AG04450 (cell line): ENCODE data around the gene KCNN3. TPM values are rescaled to one million over a fixed set of nuclear protein-coding genes. Genes with fewer than 3 reads are reported as not detected.

ENCODE experiments used
- CTCF ChIA-PET: fragments of 300-600, 350-600 bp; formaldehyde crosslinking; extraction: SDS; loops from one replicate; lab custom pipeline; 2022; ENCODE audit warnings: antibody characterized with exemption, inconsistent platforms; lab: Charles Lee
- POLR2A ChIA-PET: fragments of 350-600 bp; formaldehyde crosslinking; extraction: SDS; loops from one replicate; lab custom pipeline; 2021; ENCODE audit warnings: antibody characterized with exemption, inconsistent platforms; lab: Yijun Ruan, JAX
- DNase-seq: peaks from one replicate; pipeline ENCODE4 v3.0.0-alpha.2; 2011; ENCODE audit warnings: low read depth, low spot score
- H3K27ac ChIP-seq: one replicate; pipeline ENCODE4 v1.5.1; 2012; ENCODE audit warnings: low read depth, low read length, control low read depth
- H3K27me3 ChIP-seq: one replicate; pipeline ENCODE4 v1.6.0; 2012; ENCODE audit warnings: low read length; ENCODE audit not compliant: control insufficient read depth, insufficient read depth
- H3K4me3 ChIP-seq: 2 replicates; pipeline ENCODE4 v1.5.1; 2011; ENCODE audit warnings: mild to moderate bottlenecking, low read depth, low read length, control low read depth
- H3K9me3 ChIP-seq: 2 replicates; pipeline ENCODE4 v1.5.1; 2012; ENCODE audit warnings: low read length; ENCODE audit not compliant: control insufficient read depth, insufficient read depth
- polyA plus RNA-seq: library from polyadenylated mRNA; depleted of rRNA; stranded (reverse); fragments of >200 nt; gene quantifications from 2 replicates; pipeline ENCODE4 v1.2.3, GENCODE V29; 2011
- TF ChIP-seq, protein P1 (sequence below): IDR thresholded peaks from 2 replicates; pipeline ENCODE4 v1.5.1; 2011; ENCODE audit warnings: low read depth, low read length, control low read depth, inconsistent platforms

KCNN3 gene
- polyA plus RNA-seq, 1 experiment: 0.09 TPM

DNA sequence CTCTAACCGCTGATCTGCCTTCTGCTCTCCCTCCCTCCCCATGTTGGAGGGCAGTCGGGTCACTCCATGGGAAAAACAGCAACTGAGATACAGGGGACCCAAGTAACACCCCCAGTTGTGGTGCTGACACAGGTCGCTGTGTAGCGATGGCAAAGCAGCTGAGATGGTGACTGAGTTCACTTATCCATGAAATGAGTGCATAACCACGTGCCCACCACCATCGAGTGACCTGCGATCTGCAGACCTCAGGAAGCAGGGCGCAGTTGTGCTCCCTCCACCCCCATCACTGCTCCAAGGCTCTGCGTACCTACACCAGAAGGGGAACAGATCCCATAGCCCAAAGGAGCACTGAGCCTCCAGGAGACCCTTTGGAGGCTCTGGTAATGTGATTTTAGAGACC lies 31.1 kb downstream of the KCNN3 start:
- DNase-seq: no peak
- CTCF ChIA-PET: no interaction called here
- no peak overlapping the region for H3K27ac ChIP-seq
- H3K4me3 ChIP-seq: no peak overlapping the region
- peaks cover 37% of the 10 kb centered on the region for H3K27me3 ChIP-seq
- TF ChIP-seq, protein P1, sequence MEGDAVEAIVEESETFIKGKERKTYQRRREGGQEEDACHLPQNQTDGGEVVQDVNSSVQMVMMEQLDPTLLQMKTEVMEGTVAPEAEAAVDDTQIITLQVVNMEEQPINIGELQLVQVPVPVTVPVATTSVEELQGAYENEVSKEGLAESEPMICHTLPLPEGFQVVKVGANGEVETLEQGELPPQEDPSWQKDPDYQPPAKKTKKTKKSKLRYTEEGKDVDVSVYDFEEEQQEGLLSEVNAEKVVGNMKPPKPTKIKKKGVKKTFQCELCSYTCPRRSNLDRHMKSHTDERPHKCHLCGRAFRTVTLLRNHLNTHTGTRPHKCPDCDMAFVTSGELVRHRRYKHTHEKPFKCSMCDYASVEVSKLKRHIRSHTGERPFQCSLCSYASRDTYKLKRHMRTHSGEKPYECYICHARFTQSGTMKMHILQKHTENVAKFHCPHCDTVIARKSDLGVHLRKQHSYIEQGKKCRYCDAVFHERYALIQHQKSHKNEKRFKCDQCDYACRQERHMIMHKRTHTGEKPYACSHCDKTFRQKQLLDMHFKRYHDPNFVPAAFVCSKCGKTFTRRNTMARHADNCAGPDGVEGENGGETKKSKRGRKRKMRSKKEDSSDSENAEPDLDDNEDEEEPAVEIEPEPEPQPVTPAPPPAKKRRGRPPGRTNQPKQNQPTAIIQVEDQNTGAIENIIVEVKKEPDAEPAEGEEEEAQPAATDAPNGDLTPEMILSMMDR: no peak
- POLR2A ChIA-PET: no interaction called here
- no peaks in the 10 kb centered on the region; the same call in 1 of the 2 replicates for H3K9me3 ChIP-seq

DNA sequence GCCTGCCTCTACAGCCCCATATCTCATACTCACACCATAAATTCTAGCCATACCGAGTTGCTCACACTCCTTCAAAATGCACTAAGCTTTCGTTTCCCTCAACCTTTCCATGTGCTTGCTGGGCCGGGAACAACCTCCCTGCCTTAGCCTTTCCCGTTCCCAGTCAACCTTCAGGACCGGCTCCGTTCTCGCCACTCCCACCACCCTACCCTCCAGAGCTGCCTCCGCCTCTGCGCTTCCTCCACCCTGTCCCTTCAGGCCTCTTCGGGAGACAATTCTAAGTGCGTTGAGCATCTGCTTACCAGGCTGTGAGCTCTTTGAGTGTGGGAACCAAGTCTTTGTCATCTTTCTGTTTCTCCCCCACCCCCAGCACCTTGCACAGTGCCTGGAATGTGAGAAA lies 31.6 kb downstream of the KCNN3 start:
- Histone ChIP-seq H3K9me3 (no peaks in the 10 kb centered on the region; the same call in 1 of the 2 replicates), H3K27me3 (peaks cover 35% of the 10 kb centered on the region), H3K27ac (no peak overlapping the region), H3K4me3 (no peak overlapping the region)
- POLR2A ChIA-PET: no interaction called here
- no peak for DNase-seq
- CTCF ChIA-PET: no interaction called here
- TF ChIP-seq, protein P1: no peak

DNA sequence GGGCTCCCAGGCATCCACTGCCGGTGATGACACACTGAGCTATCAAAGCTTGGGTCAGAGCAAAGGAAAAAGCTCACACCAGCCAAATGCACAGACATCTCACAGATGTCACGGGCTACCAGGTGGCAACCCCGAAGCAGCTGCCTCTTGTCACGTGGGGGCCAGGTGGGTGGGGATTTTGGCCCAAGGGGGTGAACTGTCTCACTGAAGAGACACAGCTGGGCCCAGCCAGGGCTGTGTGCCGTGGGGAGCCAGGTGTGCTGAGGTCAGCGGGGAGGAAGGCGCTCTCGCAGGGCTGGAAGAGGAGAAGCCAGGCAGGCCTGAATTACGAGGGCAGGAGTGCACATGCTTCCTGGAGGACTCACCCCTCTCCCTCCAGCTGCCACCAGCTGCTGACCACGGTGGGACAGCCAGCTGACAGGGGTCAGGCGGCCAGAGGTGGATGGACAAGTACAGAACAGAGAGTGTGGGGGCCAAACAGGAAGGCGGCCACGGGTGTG lies 32.4 kb downstream of the KCNN3 start:
- H3K27ac ChIP-seq: no peak overlapping the region
- DNase-seq: no peak
- H3K4me3 ChIP-seq: no peak overlapping the region
- H3K27me3 ChIP-seq: peaks cover 40% of the 10 kb centered on the region
- H3K9me3 ChIP-seq: no peaks in the 10 kb centered on the region; the same call in 1 of the 2 replicates
- ChIA-PET CTCF (interaction anchor here (0.7 kb wide), 1 partner anchor 69 kb away, joined by 3 read pairs; no protein-coding TSS in a partner anchor), POLR2A (interaction anchor here (0.7 kb wide), 1 partner anchor 30 kb away, joined by 3 read pairs; no protein-coding TSS in a partner anchor)
- TF ChIP-seq, protein P1: no peak

DNA sequence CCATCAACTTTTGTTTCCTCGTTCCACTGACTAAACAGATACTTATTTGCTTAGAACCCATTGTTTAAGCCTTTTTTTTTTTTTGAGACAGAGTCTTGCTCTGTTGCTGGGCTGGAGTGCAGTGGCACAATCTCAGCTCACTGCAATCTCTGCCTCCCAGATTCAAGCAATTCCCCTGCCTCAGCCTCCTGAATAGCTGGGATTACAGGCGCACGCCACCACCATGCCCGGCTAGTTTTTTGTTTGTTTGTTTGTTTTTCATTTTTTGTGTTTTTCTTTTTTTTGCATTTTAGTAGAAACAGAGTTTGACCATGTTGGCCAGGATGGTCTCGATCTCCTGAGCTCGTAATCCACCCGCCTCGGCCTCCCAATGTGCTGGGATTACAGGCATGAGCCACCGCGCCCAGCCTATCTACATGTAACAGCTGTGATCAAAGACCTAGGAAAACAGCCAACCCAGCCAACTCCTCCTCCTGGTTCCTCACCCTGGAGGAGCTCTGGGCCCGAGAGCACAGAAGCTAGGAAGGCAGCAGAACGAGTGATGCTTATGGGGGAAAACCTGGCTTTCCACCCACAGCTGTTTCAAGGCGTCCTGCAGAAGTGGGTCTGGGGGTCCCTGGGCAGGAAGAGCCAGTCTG lies 32.9 kb downstream of the KCNN3 start:
- no peak for DNase-seq
- TF ChIP-seq, protein P1: no peak
- Histone ChIP-seq H3K4me3 (no peak overlapping the region), H3K27me3 (peaks cover 41% of the 10 kb centered on the region), H3K9me3 (no peaks in the 10 kb centered on the region; the same call in 1 of the 2 replicates), H3K27ac (no peak overlapping the region)
- CTCF ChIA-PET: interaction anchor here (0.7 kb wide), 1 partner anchor 70 kb away, joined by 3 read pairs; no protein-coding TSS in a partner anchor
- POLR2A ChIA-PET: interaction anchor here (0.7 kb wide), 1 partner anchor 30 kb away, joined by 3 read pairs; no protein-coding TSS in a partner anchor
